Upper lobe of left lung (tissue), 6 donors: Measurements from ENCODE around the gene STX17. TPM values are rescaled to one million over a fixed set of nuclear protein-coding genes. Genes with fewer than 3 reads are reported as not detected.
"Not testable (repeated sequence)": the region's sequence is repeated elsewhere in the genome, so short reads cannot be mapped to it uniquely, and the experiment has no call there.

Experiments
- ATAC-seq, 2 donors: fragments of 200-7000 bp; cut with Tn5 transposase; one replicate each; pipeline ENCODE4 v1.9.1; 2022; ENCODE audit warnings: mild to moderate bottlenecking in 2 of 2, moderate library complexity in 2 of 2; ENCODE audit not compliant: low FRiP score in 2 of 2
- DNase-seq, 2 donors: peaks; one replicate each; pipeline ENCODE4 v3.0.0-alpha.2; 2019 to 2020
- H3K27ac ChIP-seq, 4 donors: fragments of 200-600 bp; sonication (generic); one replicate each; pipeline ENCODE4 v1.5.1; 2016 to 2019
- H3K27me3 ChIP-seq, 4 donors: fragments of 200-600 bp; sonication (generic); one replicate each; pipeline ENCODE4 v1.5.1; 2017 to 2019
- H3K36me3 ChIP-seq, 4 donors: fragments of 200-600 bp; sonication (generic); one replicate each; pipeline ENCODE4 v1.5.1; 2016 to 2019
- H3K4me1 ChIP-seq, 4 donors: fragments of 200-600 bp; sonication (generic); one replicate each; pipeline ENCODE4 v1.5.1; 2018 to 2019
- H3K4me3 ChIP-seq, 4 donors: fragments of 200-600 bp; sonication (generic); one replicate each; pipeline ENCODE4 v1.5.1; 2017 to 2019; ENCODE audit warnings: mild to moderate bottlenecking in 2 of 4, moderate library complexity in 1 of 4
- H3K9me3 ChIP-seq, 4 donors: fragments of 200-600 bp; sonication (generic); one replicate each; pipeline ENCODE4 v1.5.1; 2018 to 2019
- CTCF ChIP-seq, 6 experiments: fragments of 450-650 bp in 4 of 6; fragments of 200-600 bp in 2 of 6; sonication (generic) in 2 of 6; IDR thresholded peaks; one replicate each; pipeline ENCODE4 v1.5.1; 2016 to 2019; ENCODE audit warnings: antibody characterized with exemption in 6 of 6
- EP300 ChIP-seq, 4 donors: sonication (generic); formaldehyde crosslinking; IDR thresholded peaks; one replicate each; pipeline ENCODE4 v1.5.1; 2017; ENCODE audit warnings: antibody characterized with exemption in 4 of 4, control low read depth in 2 of 4
- POLR2A ChIP-seq, 4 donors: fragments of 450-650 bp; IDR thresholded peaks; one replicate each; pipeline ENCODE4 v1.5.1; 2016 to 2017; ENCODE audit warnings: antibody characterized with exemption in 4 of 4, mild to moderate bottlenecking in 2 of 4
- POLR2AphosphoS5 ChIP-seq, 2 donors: sonication (generic); formaldehyde crosslinking; IDR thresholded peaks; one replicate each; pipeline ENCODE4 v1.5.1; 2017; ENCODE audit warnings: antibody characterized with exemption in 2 of 2
- WGBS, 2 donors: methylation state at CpG; one replicate each; pipeline ENCODE4 v1.1.5; 2017 to 2018; 5-methylcytosine and 5-hydroxymethylcytosine counted together
- total RNA-seq, 6 donors: library from RNA; depleted of rRNA in 4 of 6; stranded (reverse); fragments of >200 nt in 4 of 6; gene quantifications; one replicate each; pipeline versions ENCODE4 v1.1.0 to v1.2.1, GENCODE V29; 2016 to 2021
- donor health status: DM: no; HTN: no; CAD: no; lungs with moderate emphysema.
- donor health status: DM: no; HTN: yes; CAD: no; lungs with severe emphysema.

Gene STX17
- total RNA-seq, 6 donors from 2014 or later = 23.0 to 234 (median 35.8) TPM

DNA sequence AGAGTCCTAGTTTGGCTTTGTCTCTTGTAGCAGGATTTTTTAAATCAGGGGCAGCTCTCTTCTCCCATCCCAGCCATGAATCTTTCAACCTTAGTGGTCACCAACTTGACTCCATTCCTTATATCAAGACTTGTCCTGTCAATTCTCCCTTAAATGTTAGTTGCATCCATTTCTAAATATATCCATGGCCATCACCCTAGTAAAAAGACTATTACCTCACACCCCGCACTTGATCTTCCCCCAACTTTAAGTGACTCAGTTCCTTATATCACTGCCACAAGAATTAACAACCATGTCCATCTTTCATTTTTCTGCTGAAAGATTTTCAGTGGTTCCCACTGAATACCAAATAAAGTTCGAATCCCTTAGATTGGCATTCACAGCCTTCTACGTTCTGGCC is 67.0 kb downstream of the STX17 start:
- no peak overlapping the region for H3K27ac ChIP-seq
- H3K36me3 ChIP-seq = peaks cover 0 to 40% (median under 1%) of the 10 kb centered on the region in 4 donors
- no peak for ATAC-seq
- TF ChIP-seq POLR2A (IDR thresholded peaks at IDR 0.05) = no peak
- no peak for TF ChIP-seq EP300 (IDR thresholded peaks at IDR 0.05)
- no peak for TF ChIP-seq CTCF (IDR thresholded peaks at IDR 0.05)
- TF ChIP-seq POLR2AphosphoS5 (IDR thresholded peaks at IDR 0.05) = no peak
- H3K9me3 ChIP-seq = no peaks in the 10 kb centered on the region
- no peak for DNase-seq
- no peaks in the 10 kb centered on the region for H3K4me1 ChIP-seq
- 88 to 95% methylated on average over 3 of the region's 3 CpGs for WGBS, 2 donors
- no peak overlapping the region for H3K4me3 ChIP-seq
- no peaks in the 10 kb centered on the region for H3K27me3 ChIP-seq

GRCh38 chr9:99977033-99977792 is 70.8 kb downstream of the STX17 start:
- ATAC-seq (no peak), DNase-seq (no peak)
- WGBS, 2 donors = 88 to 95% methylated on average over 3 of the region's 3 CpGs
- Histone ChIP-seq H3K27me3 (no peaks in the 10 kb centered on the region), H3K9me3 (no peaks in the 10 kb centered on the region), H3K36me3 (peaks cover 0 to 17% (median 0%) of the 10 kb centered on the region in 4 donors), H3K27ac (no peak overlapping the region), H3K4me3 (no peak overlapping the region), H3K4me1 (no peaks in the 10 kb centered on the region)
- no peak for TF ChIP-seq EP300 (IDR thresholded peaks at IDR 0.05)
- no peak for TF ChIP-seq POLR2AphosphoS5 (IDR thresholded peaks at IDR 0.05)
- no peak for TF ChIP-seq POLR2A (IDR thresholded peaks at IDR 0.05)
- no peak for TF ChIP-seq CTCF (IDR thresholded peaks at IDR 0.05)

DNA sequence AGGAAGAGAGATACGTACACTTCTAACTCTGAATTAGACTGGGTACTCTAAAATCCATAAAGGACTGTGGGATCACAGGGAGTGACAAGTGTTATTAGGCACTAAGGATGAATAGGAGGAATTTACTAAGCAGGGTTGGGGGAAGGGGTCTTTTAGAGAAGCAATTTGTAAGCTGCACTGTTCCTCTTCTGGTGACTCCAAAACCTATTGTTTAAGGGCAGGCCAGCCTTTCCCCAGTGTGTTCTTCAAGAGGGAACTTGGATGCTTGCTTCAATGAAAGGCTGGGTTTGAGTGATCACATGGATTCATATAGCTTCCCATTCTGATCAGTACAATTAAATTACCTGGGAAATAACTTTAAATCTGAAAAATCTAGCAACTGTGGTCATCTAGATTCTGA is 71.8 kb downstream of the STX17 start:
- Histone ChIP-seq H3K9me3 (no peaks in the 10 kb centered on the region), H3K36me3 (peaks cover 0 to 20% (median 1%) of the 10 kb centered on the region in 4 donors), H3K4me3 (no peak overlapping the region), H3K4me1 (no peaks in the 10 kb centered on the region), H3K27me3 (no peaks in the 10 kb centered on the region), H3K27ac (no peak overlapping the region)
- TF ChIP-seq POLR2A (IDR thresholded peaks at IDR 0.05) = no peak
- TF ChIP-seq CTCF (IDR thresholded peaks at IDR 0.05) = no peak
- no peak for TF ChIP-seq EP300 (IDR thresholded peaks at IDR 0.05)
- no peak for TF ChIP-seq POLR2AphosphoS5 (IDR thresholded peaks at IDR 0.05)
- 90 to 96% methylated on average over 1 of the region's 1 CpG for WGBS, 2 donors
- DNase-seq (no peak), ATAC-seq (no peak)

- ATAC-seq = no peak
- TF ChIP-seq POLR2A (IDR thresholded peaks at IDR 0.05) (no peak), EP300 (IDR thresholded peaks at IDR 0.05) (no peak), POLR2AphosphoS5 (IDR thresholded peaks at IDR 0.05) (no peak), CTCF (IDR thresholded peaks at IDR 0.05) (no peak)
Measured at GRCh38 chr9:99980598-99980997, 74.1 kb downstream of the STX17 start.

GRCh38 chr9:99986642-99987041 is 80.2 kb downstream of the STX17 start:
- H3K4me3 ChIP-seq = no peak overlapping the region
- H3K27ac ChIP-seq = no peak overlapping the region
- no peaks in the 10 kb centered on the region for H3K27me3 ChIP-seq
- ATAC-seq (no peak), DNase-seq (no peak)
- H3K4me1 ChIP-seq = no peaks in the 10 kb centered on the region
- peaks cover 0 to 31% (median 2%) of the 10 kb centered on the region in 4 donors for H3K36me3 ChIP-seq
- TF ChIP-seq POLR2A (IDR thresholded peaks at IDR 0.05) (no peak), POLR2AphosphoS5 (IDR thresholded peaks at IDR 0.05) (no peak), EP300 (IDR thresholded peaks at IDR 0.05) (no peak)
- H3K9me3 ChIP-seq = peaks cover 0 to 4% (median 2%) of the 10 kb centered on the region in 4 donors

More at GRCh38 chr9:99980598-99980997, 74.1 kb downstream of the STX17 start:
- peaks cover 0 to 33% (median 2%) of the 10 kb centered on the region in 4 donors for H3K36me3 ChIP-seq
- no peaks in the 10 kb centered on the region for H3K27me3 ChIP-seq
- DNase-seq = no peak
- H3K4me3 ChIP-seq = no peak overlapping the region
- H3K4me1 ChIP-seq = no peaks in the 10 kb centered on the region
- WGBS, 2 donors = 78 to 83% methylated on average over 2 of the region's 2 CpGs
- H3K27ac ChIP-seq = no peak overlapping the region
- H3K9me3 ChIP-seq = no peaks in the 10 kb centered on the region

GRCh38 chr9:99990508-99990907 is 84.1 kb downstream of the STX17 start:
- not testable (repeated sequence) for H3K36me3 ChIP-seq, H3K27me3 ChIP-seq, H3K4me1 ChIP-seq, H3K4me3 ChIP-seq, ATAC-seq, H3K27ac ChIP-seq, DNase-seq
- H3K9me3 ChIP-seq = peaks cover 0 to 12% (median 2%) of the 10 kb centered on the region in 4 donors
- WGBS, 2 donors = 95 to 97% methylated on average over 2 of the region's 2 CpGs
